Thymus (tissue), 11 donors: ENCODE results near the gene GATB. TPM values are rescaled to one million over a fixed set of nuclear protein-coding genes. Genes with fewer than 3 reads are reported as not detected.

Experiments
- DNase-seq, 9 donors: peaks; one replicate each; pipeline ENCODE4 v3.0.0-alpha.2; 2013; ENCODE audit warnings: low spot score in 9 of 9, low read depth in 6 of 9, missing footprints in 1 of 9
- H3K27ac ChIP-seq, 2 donors: one replicate each; pipeline ENCODE4 v1.5.1; 2013; ENCODE audit warnings: control low read depth in 1 of 2, low read depth in 1 of 2, low read length in 1 of 2, mild to moderate bottlenecking in 1 of 2, moderate library complexity in 1 of 2
- H3K27me3 ChIP-seq, 2 donors: one replicate each; pipeline ENCODE4 v1.5.1; 2013; ENCODE audit warnings: low read length in 1 of 2; ENCODE audit not compliant: control insufficient read depth in 2 of 2, insufficient read depth in 1 of 2
- H3K36me3 ChIP-seq, 2 donors: one replicate each; pipeline ENCODE4 v1.5.1; 2013; ENCODE audit warnings: low read length in 1 of 2, mild to moderate bottlenecking in 1 of 2, moderate library complexity in 1 of 2; ENCODE audit not compliant: control insufficient read depth in 2 of 2, insufficient read depth in 2 of 2
- H3K4me1 ChIP-seq, 2 donors: one replicate each; pipeline ENCODE4 v1.5.1; 2013; ENCODE audit warnings: low read length in 2 of 2; ENCODE audit not compliant: control insufficient read depth in 2 of 2, insufficient read depth in 2 of 2
- H3K4me3 ChIP-seq, 2 donors: one replicate each; pipeline ENCODE4 v1.5.1; 2013; ENCODE audit warnings: low read length in 2 of 2, control low read depth in 1 of 2, mild to moderate bottlenecking in 1 of 2
- H3K9me3 ChIP-seq, 2 donors: one replicate each; pipeline ENCODE4 v1.5.1; 2013; ENCODE audit warnings: low read length in 1 of 2, mild to moderate bottlenecking in 1 of 2; ENCODE audit not compliant: control insufficient read depth in 2 of 2, insufficient read depth in 1 of 2
- WGBS: extraction: QIAGEN DNeasy Blood & Tissue Kit; methylation state at CpG from one replicate; pipeline ENCODE4 v1.1.7; 2013; 5-methylcytosine and 5-hydroxymethylcytosine counted together
- polyA plus RNA-seq: library from polyadenylated mRNA; stranded (reverse); fragments of 200-250 nt; gene quantifications from one replicate; pipeline ENCODE4 v1.2.3, GENCODE V29; 2013
- total RNA-seq: library from RNA; stranded (reverse); fragments of 120-200 nt; gene quantifications from one replicate; pipeline ENCODE4 v1.2.4, GENCODE V29; 2013
- donor health status: healthy.

The GATB gene
- total and polyA plus RNA-seq, 2 donors, result 14.5 to 17.6 TPM

DNA sequence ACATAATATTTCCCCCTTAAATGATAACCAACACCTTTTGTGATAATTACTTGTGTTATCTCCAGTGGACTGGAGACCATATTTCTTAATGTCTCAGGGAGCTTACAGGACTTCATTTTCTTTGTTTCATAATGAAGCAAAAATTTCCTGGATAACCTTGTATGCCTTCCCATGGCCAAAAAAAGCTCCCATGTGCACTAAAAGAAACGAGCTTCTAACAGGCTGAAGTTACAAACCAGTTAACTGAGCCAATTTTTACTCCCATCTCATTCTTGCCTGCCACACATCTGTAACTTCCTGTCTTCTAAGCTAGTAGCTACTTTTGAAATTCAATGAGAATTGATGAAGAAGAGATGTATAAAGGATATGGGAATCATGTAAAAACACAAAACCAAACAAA, 32.8 kb downstream of the GATB start:
- 93% methylated on average over 1 of the region's 1 CpG for WGBS
- DNase-seq, result no peak
- H3K36me3 ChIP-seq, result no peaks in the 10 kb centered on the region
- H3K4me1 ChIP-seq, result no peaks in the 10 kb centered on the region
- H3K27me3 ChIP-seq, result no peaks in the 10 kb centered on the region
- no peaks in the 10 kb centered on the region for H3K9me3 ChIP-seq
- H3K4me3 ChIP-seq, result no peak overlapping the region
- H3K27ac ChIP-seq, result no peak overlapping the region

DNA sequence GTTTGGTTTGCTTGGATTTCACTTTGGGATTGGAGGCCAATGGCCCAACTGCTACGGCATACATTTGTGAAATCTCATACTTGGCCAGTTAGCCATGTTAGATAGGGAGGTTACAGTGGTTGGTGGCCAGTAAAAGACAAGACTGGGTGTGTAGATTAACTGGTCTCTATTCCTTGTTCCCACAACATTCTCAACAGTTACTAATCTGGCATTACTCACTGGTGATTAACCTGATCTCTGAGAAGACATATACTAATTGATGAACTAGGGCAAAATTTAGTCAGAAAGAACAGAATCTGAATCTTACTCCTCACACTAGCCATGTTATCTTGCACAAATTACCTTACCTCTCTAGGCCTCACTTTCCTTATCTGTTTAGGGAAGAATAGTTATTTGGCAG, 33.4 kb downstream of the GATB start:
- no peak for DNase-seq
- Histone ChIP-seq H3K4me1 (no peaks in the 10 kb centered on the region), H3K27me3 (no peaks in the 10 kb centered on the region), H3K27ac (no peak overlapping the region), H3K36me3 (no peaks in the 10 kb centered on the region), H3K4me3 (no peak overlapping the region), H3K9me3 (no peaks in the 10 kb centered on the region)
- WGBS, result 98% methylated on average over 1 of the region's 1 CpG

DNA sequence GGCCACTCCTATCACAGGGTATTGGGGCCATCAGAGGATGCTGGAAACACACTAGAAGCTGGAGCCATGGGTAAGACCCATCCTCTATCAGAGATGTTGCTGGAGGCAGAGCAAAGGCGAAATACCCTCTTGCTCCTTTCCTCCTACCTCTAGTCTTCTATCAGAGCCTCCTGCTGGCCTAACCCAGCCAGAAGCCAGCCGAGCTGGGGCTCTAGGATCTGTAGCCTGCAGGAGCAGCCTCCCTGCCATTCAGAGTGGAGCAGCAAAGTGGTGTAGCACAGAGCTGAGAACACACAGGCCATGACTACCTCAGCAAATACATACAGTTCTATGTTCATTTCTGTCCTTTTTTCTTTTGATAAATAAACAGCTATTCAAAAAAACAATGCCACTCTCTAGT, 35.7 kb downstream of the GATB start:
- H3K36me3 ChIP-seq, result no peaks in the 10 kb centered on the region
- H3K27me3 ChIP-seq, result no peaks in the 10 kb centered on the region
- H3K9me3 ChIP-seq, result no peaks in the 10 kb centered on the region
- no peak overlapping the region for H3K27ac ChIP-seq
- no peak overlapping the region for H3K4me3 ChIP-seq
- no peak for DNase-seq
- 99% methylated on average over 2 of the region's 2 CpGs for WGBS
- no peaks in the 10 kb centered on the region for H3K4me1 ChIP-seq

DNA sequence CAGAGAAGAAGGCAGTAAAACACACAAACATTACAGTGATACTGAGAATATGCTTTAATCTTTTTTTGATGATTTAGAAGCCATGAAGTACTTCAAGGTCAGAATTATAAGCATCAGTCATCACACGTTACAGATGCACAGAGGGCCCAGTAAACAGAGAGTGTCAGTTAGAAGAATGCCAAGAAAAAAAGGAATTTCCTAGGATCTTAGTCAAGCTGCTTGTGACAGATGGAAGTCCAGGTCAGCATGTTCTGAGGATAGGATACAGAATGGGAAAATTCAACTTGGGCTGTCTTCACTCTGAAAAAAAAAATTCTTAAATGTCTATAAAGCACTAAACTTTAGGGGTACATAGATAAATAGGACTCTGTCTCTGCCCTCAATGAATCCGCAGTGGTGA, 38.9 kb downstream of the GATB start:
- Histone ChIP-seq H3K4me3 (no peak overlapping the region), H3K27ac (no peak overlapping the region), H3K27me3 (no peaks in the 10 kb centered on the region), H3K36me3 (peaks cover 0 to 5% of the 10 kb centered on the region in 2 donors), H3K4me1 (no peaks in the 10 kb centered on the region), H3K9me3 (no peaks in the 10 kb centered on the region)
- 99% methylated on average over 2 of the region's 2 CpGs for WGBS
- no peak for DNase-seq

DNA sequence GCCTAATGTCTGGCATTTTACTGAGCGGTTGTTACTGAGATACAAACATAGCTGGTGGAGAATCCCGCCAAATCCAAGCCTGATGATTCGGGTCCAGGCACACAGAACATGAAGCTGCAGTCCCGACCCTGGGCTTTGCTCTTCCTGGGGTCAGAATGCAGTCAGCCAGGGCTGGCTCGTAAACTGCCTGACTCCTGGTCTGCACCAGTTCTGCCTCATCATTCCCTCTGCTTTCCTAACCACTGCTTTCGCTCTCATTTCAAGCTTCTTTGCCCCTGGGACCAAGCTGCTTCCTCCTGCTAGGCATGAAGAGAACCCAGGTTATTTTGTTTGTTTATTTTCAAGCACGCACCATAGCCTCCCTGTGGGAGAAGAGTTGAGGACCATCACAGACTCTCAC, 39.3 kb downstream of the GATB start:
- 98% methylated on average over 7 of the region's 7 CpGs for WGBS
- no peaks in the 10 kb centered on the region for H3K4me1 ChIP-seq
- DNase-seq, result no peak
- peaks cover 0 to 5% of the 10 kb centered on the region in 2 donors for H3K36me3 ChIP-seq
- H3K27me3 ChIP-seq, result no peaks in the 10 kb centered on the region
- no peak overlapping the region for H3K4me3 ChIP-seq
- H3K9me3 ChIP-seq, result no peaks in the 10 kb centered on the region
- H3K27ac ChIP-seq, result no peak overlapping the region

DNA sequence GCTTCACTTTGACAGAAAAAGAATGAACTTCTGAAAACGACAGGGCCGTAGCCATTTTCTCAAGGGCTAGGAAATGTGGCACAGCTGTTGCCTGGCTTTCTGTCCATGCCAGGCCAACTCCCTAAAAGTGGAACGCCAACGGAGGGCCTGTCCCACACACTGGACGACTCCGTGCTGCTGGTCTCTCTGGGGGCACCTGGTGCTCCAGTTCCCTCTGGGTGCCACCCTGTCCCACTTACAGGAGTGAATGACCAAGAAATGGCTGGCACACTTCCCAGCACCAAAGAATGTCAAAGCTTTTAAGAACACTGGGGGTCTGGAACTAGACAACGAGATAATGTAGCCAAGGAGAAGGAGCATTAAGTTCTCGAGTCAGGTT, 40.9 kb downstream of the GATB start:
- peaks cover 0 to 11% of the 10 kb centered on the region in 2 donors for H3K36me3 ChIP-seq
- no peak overlapping the region for H3K27ac ChIP-seq
- H3K4me1 ChIP-seq, result no peaks in the 10 kb centered on the region
- H3K27me3 ChIP-seq, result no peaks in the 10 kb centered on the region
- WGBS, result 97% methylated on average over 8 of the region's 8 CpGs
- DNase-seq, result no peak
- no peak overlapping the region for H3K4me3 ChIP-seq
- no peaks in the 10 kb centered on the region for H3K9me3 ChIP-seq

DNA sequence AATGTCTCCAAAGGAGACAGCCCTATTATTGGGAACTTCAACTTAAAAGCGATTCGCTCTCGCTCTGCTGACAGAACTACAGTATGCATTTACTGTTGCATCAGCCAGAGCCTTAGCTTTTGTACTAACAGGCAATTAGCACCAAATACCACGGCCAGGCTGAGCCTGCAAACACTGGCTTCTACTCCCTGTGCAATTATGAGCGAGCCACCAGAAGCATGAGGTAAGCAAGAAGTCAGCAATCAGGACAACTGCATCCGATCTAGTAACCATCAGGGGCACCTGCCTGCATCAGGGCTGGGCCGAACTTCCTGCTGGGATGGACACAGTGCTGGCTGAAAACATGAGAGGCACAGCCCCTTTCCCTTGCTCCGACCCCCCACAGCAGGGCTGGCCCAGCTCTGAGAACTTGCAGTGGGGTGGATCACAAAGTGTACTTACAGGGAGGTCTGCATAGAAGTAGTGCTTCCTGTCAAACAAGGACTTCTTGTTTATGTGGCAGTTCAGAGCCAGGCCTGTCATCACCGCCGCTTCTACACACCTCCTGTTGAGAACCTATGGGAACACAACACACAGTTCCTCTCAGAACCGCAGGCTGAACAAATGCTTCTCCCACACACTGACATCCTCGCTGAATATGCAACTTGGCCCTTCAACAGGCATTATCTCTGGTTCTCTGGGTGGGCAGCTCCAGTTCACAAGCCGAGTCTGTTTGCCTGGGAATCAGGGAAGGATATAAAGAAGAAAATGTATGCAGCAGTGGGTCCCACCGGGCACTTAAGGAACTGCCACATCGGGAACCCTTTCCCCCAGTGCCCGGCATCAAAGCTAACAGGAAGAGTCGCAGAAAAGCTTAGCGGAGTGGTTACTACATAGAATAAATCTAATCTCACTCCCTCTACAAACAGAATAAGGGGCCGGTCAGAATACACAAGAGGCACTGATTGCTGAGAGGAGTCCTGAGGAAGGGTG, 41.5 kb downstream of the GATB start:
- no peaks in the 10 kb centered on the region for H3K27me3 ChIP-seq
- 97% methylated on average over 19 of the region's 19 CpGs for WGBS
- H3K4me3 ChIP-seq, result no peak overlapping the region
- H3K9me3 ChIP-seq, result no peaks in the 10 kb centered on the region
- no peaks in the 10 kb centered on the region for H3K4me1 ChIP-seq
- peaks cover 0 to 11% of the 10 kb centered on the region in 2 donors for H3K36me3 ChIP-seq
- H3K27ac ChIP-seq, result no peak overlapping the region
- DNase-seq, result no peak

DNA sequence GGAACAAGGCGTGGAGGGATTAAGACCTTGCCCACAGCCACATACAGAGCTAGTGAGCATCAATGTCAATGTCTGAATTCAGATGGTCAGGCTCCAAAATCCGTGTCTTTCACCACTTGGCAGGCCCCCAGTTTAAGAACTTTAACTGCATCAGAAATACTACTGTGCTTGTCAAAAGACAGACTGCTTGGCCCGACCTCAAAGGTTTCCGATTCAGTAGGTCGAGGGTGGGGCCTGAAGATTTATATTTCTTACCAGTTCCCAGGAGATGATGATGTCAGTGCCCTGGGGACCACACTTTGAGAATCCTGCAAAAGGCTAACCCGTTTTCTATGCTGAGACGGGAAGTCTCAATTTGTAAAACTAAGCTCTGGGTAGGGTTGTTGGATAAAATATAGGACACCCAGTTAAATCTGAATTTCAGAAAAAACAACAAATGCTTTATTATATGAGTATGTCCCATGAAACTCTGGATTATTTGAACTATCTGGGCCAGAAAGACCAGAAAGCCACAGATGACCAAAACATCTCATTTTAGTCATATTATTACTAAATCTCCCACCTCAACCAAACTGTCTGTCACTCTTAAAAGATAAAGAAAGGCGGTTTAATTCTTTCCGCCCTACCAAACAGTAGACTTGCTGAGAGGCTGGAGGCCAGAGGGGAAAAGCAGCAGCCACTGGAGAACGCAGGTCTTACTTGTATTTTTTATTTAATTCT, 42.7 kb downstream of the GATB start:
- H3K36me3 ChIP-seq, result peaks cover 0 to 14% of the 10 kb centered on the region in 2 donors
- H3K27ac ChIP-seq, result no peak overlapping the region
- 94% methylated on average over 10 of the region's 10 CpGs for WGBS
- no peak overlapping the region for H3K4me3 ChIP-seq
- no peak for DNase-seq
- no peaks in the 10 kb centered on the region for H3K27me3 ChIP-seq
- H3K4me1 ChIP-seq, result no peaks in the 10 kb centered on the region
- H3K9me3 ChIP-seq, result no peaks in the 10 kb centered on the region

DNA sequence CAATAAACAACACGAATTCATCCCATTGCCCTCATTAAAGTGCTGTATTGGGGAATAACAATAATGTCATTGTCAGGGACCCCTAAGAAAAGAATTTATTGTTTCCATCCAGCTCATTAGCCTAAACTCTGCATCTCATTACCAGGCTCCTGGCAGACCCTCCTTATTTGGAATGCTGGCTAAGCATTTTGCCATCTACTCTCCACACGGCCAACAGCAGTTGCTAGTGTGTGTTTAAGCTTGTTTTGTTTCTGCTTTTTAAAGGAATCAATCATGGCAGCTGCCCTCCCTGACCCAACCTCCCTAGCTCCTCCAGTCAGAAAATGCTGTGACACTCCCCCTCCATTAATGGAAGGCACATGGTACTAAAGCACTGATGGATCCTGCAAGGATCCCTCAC, 43.5 kb downstream of the GATB start:
- no peak for DNase-seq
- Histone ChIP-seq H3K9me3 (no peaks in the 10 kb centered on the region), H3K27me3 (no peaks in the 10 kb centered on the region), H3K4me3 (no peak overlapping the region), H3K4me1 (no peaks in the 10 kb centered on the region), H3K36me3 (peaks cover 0 to 14% of the 10 kb centered on the region in 2 donors), H3K27ac (no peak overlapping the region)
- WGBS, result 97% methylated on average over 2 of the region's 2 CpGs
